A549 (cell line): ENCODE measurements around the gene PPP1R18. TPM values are rescaled to one million over a fixed set of nuclear protein-coding genes. Genes with fewer than 3 reads are reported as not detected.

Experiments used
- ATAC-seq, 2 experiments: fragments of 200-7000 bp in 1 of 2; fragments of >200 bp in 1 of 2; cut with Nextera tagmentation in 1 of 2; cut with Tn5 transposase in 1 of 2; 3 replicates each; pipeline versions ENCODE4 v1.8.0 to v1.9.1; 2018 to 2020; ENCODE audit warnings: mild to moderate bottlenecking in 1 of 2, moderate library complexity in 1 of 2
- CTCF ChIA-PET: fragments of 300-600 bp; sonication (Branson Sonifier 250); formaldehyde crosslinking; extraction: SDS; loops from one replicate; lab custom pipeline; 2021; ENCODE audit warnings: antibody characterized with exemption, inconsistent platforms; lab: Yijun Ruan, JAX
- POLR2A ChIA-PET: fragments of 350-600 bp; formaldehyde crosslinking; extraction: SDS; loops from one replicate; lab custom pipeline; 2021; ENCODE audit warnings: antibody characterized with exemption, inconsistent platforms; lab: Yijun Ruan, JAX
- DNase-seq, 2 experiments: peaks; one replicate each; pipeline versions ENCODE4 v3.0.0 to v3.0.0-alpha.2; 2011 to 2016; ENCODE audit warnings: low read depth in 1 of 2, low spot score in 1 of 2
- FAIRE-seq: peaks from 2 replicates; lab custom pipeline; 2011; peaks lifted over from hg19 to GRCh38; lab: Jason Lieb, UNC
- H3K27ac ChIP-seq, 2 experiments: fragments of >200 bp; sonication (Bioruptor Twin); formaldehyde crosslinking; 3 replicates each; pipeline ENCODE4 v1.5.1; 2016 to 2017
- H3K4me1 ChIP-seq: fragments of >200 bp; sonication (Bioruptor Twin); formaldehyde crosslinking; 3 replicates; pipeline ENCODE4 v1.6.1; 2016
- H3K4me2 ChIP-seq: fragments of >200 bp; sonication (Bioruptor Twin); formaldehyde crosslinking; 3 replicates; pipeline ENCODE4 v1.6.1; 2016
- H3K4me3 ChIP-seq: fragments of >200 bp; sonication (Bioruptor Twin); formaldehyde crosslinking; 3 replicates; pipeline ENCODE4 v1.5.1; 2016
- H3K9me3 ChIP-seq: fragments of >200 bp; sonication (Bioruptor Twin); formaldehyde crosslinking; 3 replicates; pipeline ENCODE4 v1.6.1; 2016
- CBX2 ChIP-seq: fragments of 200-600 bp; sonication (generic); IDR thresholded peaks from 2 replicates; pipeline ENCODE4 v1.6.1; 2016; ENCODE audit warnings: low read depth, mild to moderate bottlenecking, borderline replicate concordance
- CBX8 ChIP-seq: fragments of 200-600 bp; sonication (generic); IDR thresholded peaks from 2 replicates; pipeline ENCODE4 v1.6.1; 2016
- E2F6 ChIP-seq: IDR thresholded peaks from 2 replicates; pipeline ENCODE4 v1.6.1; 2012; ENCODE audit warnings: low read depth, borderline replicate concordance
- EHF ChIP-seq: fragments of 250-450 bp; sonication (Bioruptor Pico); IDR thresholded peaks from 2 replicates; pipeline ENCODE4 v1.5.0; 2020; ENCODE audit warnings: mild to moderate bottlenecking
- EHMT2 ChIP-seq: fragments of 200-600 bp; sonication (generic); IDR thresholded peaks from 2 replicates; pipeline ENCODE4 v1.6.1; 2016; ENCODE audit warnings: antibody characterized with exemption, low read depth, mild to moderate bottlenecking, moderate library complexity
- FOSL2 ChIP-seq, 2 experiments: fragments of 450-650 bp in 1 of 2; fragments of >200 bp in 1 of 2; sonication (Bioruptor Twin) in 1 of 2; formaldehyde crosslinking; IDR thresholded peaks; 2 replicates each; pipeline versions ENCODE4 v1.5.0 to v1.6.1; 2016 to 2020; ENCODE audit warnings: mild to moderate bottlenecking in 1 of 2, moderate library complexity in 1 of 2
- FOXS1 ChIP-seq: fragments of 250-450 bp; sonication (Bioruptor Pico); IDR thresholded peaks from 2 replicates; pipeline ENCODE4 v1.5.0; 2020; ENCODE audit warnings: mild to moderate bottlenecking, moderate library complexity
- HDAC2 ChIP-seq: fragments of 200-600 bp; sonication (generic); IDR thresholded peaks from 2 replicates; pipeline ENCODE4 v1.6.1; 2016
- HEYL ChIP-seq: fragments of 250-450 bp; sonication (Bioruptor Pico); IDR thresholded peaks from 2 replicates; pipeline ENCODE4 v1.8.0; 2021; ENCODE audit warnings: mild to moderate bottlenecking, moderate library complexity
- HOXA7 ChIP-seq: fragments of 250-450 bp; sonication (Bioruptor Pico); IDR thresholded peaks from 2 replicates; pipeline ENCODE4 v1.5.0; 2020; ENCODE audit warnings: mild to moderate bottlenecking, moderate library complexity
- HOXB13 ChIP-seq: fragments of 250-450 bp; sonication (Bioruptor Pico); IDR thresholded peaks from 2 replicates; pipeline ENCODE4 v1.5.0; 2020; ENCODE audit warnings: low read depth, mild to moderate bottlenecking, moderate library complexity
- HOXB5 ChIP-seq: fragments of 250-450 bp; sonication (Bioruptor Pico); IDR thresholded peaks from 2 replicates; pipeline ENCODE4 v1.5.0; 2020; ENCODE audit warnings: mild to moderate bottlenecking, moderate library complexity
- JUNB ChIP-seq: fragments of >200 bp; sonication (Bioruptor Twin); formaldehyde crosslinking; IDR thresholded peaks from 2 replicates; pipeline ENCODE4 v1.6.1; 2016
- MAFK ChIP-seq: fragments of 450-650 bp; IDR thresholded peaks from 2 replicates; pipeline ENCODE4 v1.6.1; 2014; ENCODE audit not compliant: partially characterized antibody
- MAZ ChIP-seq: fragments of 150-350 bp; IDR thresholded peaks from 2 replicates; pipeline ENCODE4 v1.6.1; 2014; ENCODE audit warnings: antibody characterized with exemption, low read depth, low read length, borderline replicate concordance
- NFE2L2 ChIP-seq: fragments of 150-350 bp; conservative IDR thresholded peaks from 2 replicates; pipeline ENCODE4 v1.6.1; 2014; ENCODE audit warnings: low read length
- NPAS2 ChIP-seq: fragments of 250-450 bp; sonication (Bioruptor Pico); IDR thresholded peaks from 2 replicates; pipeline ENCODE4 v1.8.0; 2022; ENCODE audit warnings: mild to moderate bottlenecking, moderate library complexity, borderline replicate concordance
- POLR2AphosphoS2 ChIP-seq: conservative IDR thresholded peaks from 2 replicates; pipeline ENCODE4 v1.6.1; 2012; ENCODE audit warnings: low read length, improper control_type of control experiment, inconsistent platforms
- RAD21 ChIP-seq, 2 experiments: fragments of >200 bp in 1 of 2; sonication (Bioruptor Twin) in 1 of 2; formaldehyde crosslinking in 1 of 2; IDR thresholded peaks in 1 of 2; conservative IDR thresholded peaks in 1 of 2; 2 replicates in 1 of 2; 3 replicates in 1 of 2; pipeline ENCODE4 v1.6.1; 2012 to 2018; ENCODE audit warnings: inconsistent platforms in 1 of 2
- RCOR1 ChIP-seq: fragments of 150-350 bp; IDR thresholded peaks from 2 replicates; pipeline ENCODE4 v1.6.1; 2014; ENCODE audit warnings: antibody characterized with exemption, low read length, low read depth
- RFX5 ChIP-seq: fragments of 450-650 bp; IDR thresholded peaks from 2 replicates; pipeline ENCODE4 v1.7.1; 2014; ENCODE audit warnings: antibody characterized with exemption, mild to moderate bottlenecking, moderate library complexity
- SMC3 ChIP-seq: fragments of >200 bp; sonication (Bioruptor Twin); formaldehyde crosslinking; IDR thresholded peaks from 3 replicates; pipeline ENCODE4 v1.6.1; 2018; ENCODE audit warnings: inconsistent platforms
- TP53 ChIP-seq: fragments of 250-450 bp; sonication (Bioruptor Pico); IDR thresholded peaks from 2 replicates; pipeline ENCODE4 v1.5.0; 2021; ENCODE audit warnings: mild to moderate bottlenecking, moderate library complexity
- ZC3H11A ChIP-seq: fragments of 450-650 bp; IDR thresholded peaks from 2 replicates; pipeline ENCODE4 v1.6.1; 2014; ENCODE audit warnings: antibody characterized with exemption, mild to moderate bottlenecking
- WGBS: methylation state at CpG from one replicate; pipeline ENCODE4 v1.1.6; 2017; ENCODE audit errors: missing lambda C conversion rate; 5-methylcytosine and 5-hydroxymethylcytosine counted together
- polyA plus RNA-seq, 4 experiments: library from polyadenylated mRNA; depleted of rRNA in 3 of 4; stranded (reverse); fragments of >200 nt; fragmentation: RNase III in 1 of 4; extraction: RNeasy Plus Mini Kit Qiagen cat#74134 plus additional on column Dnase treatment in 1 of 4; gene quantifications; 2 replicates in 3 of 4; 3 replicates in 1 of 4; pipeline ENCODE4 v1.2.3, GENCODE V29; 2011 to 2017

The PPP1R18 gene
- polyA plus RNA-seq, 2 of the 4 experiments (the other 2 are of a cell fraction): 17.1 to 20.6 TPM

GRCh38 chr6:30716879-30717128, 30.4 kb upstream of the PPP1R18 start:
- no peak for FAIRE-seq
- Histone ChIP-seq H3K4me1 (peaks cover 22% of the 10 kb centered on the region), H3K27ac (peak overlapping the region; percentile 95 to 97), H3K4me2 (peak overlapping the region; percentile 87), H3K9me3 (no peaks in the 10 kb centered on the region), H3K4me3 (peak overlapping the region; percentile 63)
- ATAC-seq: no peak; a peak in 1 of 6 replicates
- CTCF ChIA-PET: interaction anchor here (0.8 to 18.8 kb wide), 6 partner anchors 10 to 39 kb away, joined by 3 to 539 read pairs (median 3); partner anchors contain the start of gene DHX16
- TF ChIP-seq NFE2L2 (no peak), HOXB13 (CRISPR knock-in tag) (0 out of 2 replicates have a peak, but pooled peaks have one; percentile 43)
- POLR2A ChIA-PET: interaction anchor here (0.6 to 1.4 kb wide), 13 partner anchors 9 to 102 kb away, joined by 3 to 12 read pairs (median 4); partner anchors contain the start of genes FLOT1, MRPS18B, NRM and PPP1R10
- no peak for DNase-seq
- WGBS: 0% methylated on average over 8 of the region's 8 CpGs

GRCh38 chr6:30714263-30714662, 27.8 kb upstream of the PPP1R18 start:
- no peak overlapping the region for H3K4me3 ChIP-seq
- 100% methylated on average over 1 of the region's 1 CpG for WGBS

GRCh38 chr6:30712441-30712945, 26.0 kb upstream of the PPP1R18 start:
- no peak for ATAC-seq
- no peak overlapping the region for H3K27ac ChIP-seq
- TF ChIP-seq NPAS2 (CRISPR knock-in tag) (no peak), TP53 (no peak), HOXA7 (CRISPR knock-in tag) (no peak), POLR2AphosphoS2 (no peak), EHMT2 (no peak), HDAC2 (no peak), MAFK (no peak), HOXB5 (CRISPR knock-in tag) (no peak), CBX8 (no peak), SMC3 (no peak), MAZ (no peak), RFX5 (no peak), FOSL2 (IDR thresholded peaks at IDR 0.05) (no peak), FOSL2 (CRISPR knock-in tag; IDR thresholded peaks at IDR 0.05) (no peak)
- H3K4me3 ChIP-seq: no peak overlapping the region
- DNase-seq: no peak
- no peak overlapping the region for H3K4me2 ChIP-seq
- H3K9me3 ChIP-seq: no peaks in the 10 kb centered on the region
- CTCF ChIA-PET: interaction anchor here (0.7 to 4.9 kb wide), 4 partner anchors 10 to 425 kb away, joined by 3 to 22 read pairs (median 10); no protein-coding TSS in a partner anchor
- H3K4me1 ChIP-seq: peaks cover 32% of the 10 kb centered on the region
- FAIRE-seq: no peak
- POLR2A ChIA-PET: no interaction called here
- 91% methylated on average over 7 of the region's 7 CpGs for WGBS

More at GRCh38 chr6:30714263-30714662, 27.8 kb upstream of the PPP1R18 start:
- no peak for TF ChIP-seq FOXS1
- H3K4me1 ChIP-seq: peaks cover 29% of the 10 kb centered on the region
- no peak for ATAC-seq
- H3K27ac ChIP-seq: no peak overlapping the region
- H3K9me3 ChIP-seq: no peaks in the 10 kb centered on the region
- no peak for DNase-seq
- ChIA-PET CTCF (no interaction called here), POLR2A (no interaction called here)
- no peak for FAIRE-seq
- H3K4me2 ChIP-seq: no peak overlapping the region

- 90% methylated on average over 1 of the region's 1 CpG for WGBS
- no peak overlapping the region for H3K27ac ChIP-seq
- FAIRE-seq (no peak), DNase-seq (no peak), ATAC-seq (no peak)
- no peaks in the 10 kb centered on the region for H3K9me3 ChIP-seq
- no peak overlapping the region for H3K4me2 ChIP-seq
- peaks cover 39% of the 10 kb centered on the region for H3K4me1 ChIP-seq
- ChIA-PET POLR2A (no interaction called here), CTCF (interaction anchor here (0.7 to 4.9 kb wide), 5 partner anchors 10 to 425 kb away, joined by 3 to 22 read pairs (median 4); no protein-coding TSS in a partner anchor)
- H3K4me3 ChIP-seq: no peak overlapping the region
- TF ChIP-seq HEYL (CRISPR knock-in tag) (no peak), ZC3H11A (no peak), SMC3 (no peak), FOSL2 (IDR thresholded peaks at IDR 0.05) (no peak), FOSL2 (CRISPR knock-in tag; IDR thresholded peaks at IDR 0.05) (no peak), CBX2 (no peak), MAFK (no peak), EHF (CRISPR knock-in tag) (no peak), E2F6 (no peak), POLR2AphosphoS2 (no peak), HDAC2 (no peak), RCOR1 (no peak), JUNB (no peak), HOXB5 (CRISPR knock-in tag) (no peak), RAD21 (conservative IDR thresholded peaks at IDR 0.05 in 1 of 2, IDR thresholded peaks at IDR 0.05 in 1 of 2) (no peak)
These were observed 25.4 kb upstream of the PPP1R18 start for GRCh38 chr6:30711758-30712380.
